DMS114 treated with DMSO at 0.1 percent for 48 hours (cell line): ENCODE results near the gene HRG.

Experiments used
- DNase-seq: peaks from one replicate; lab custom pipeline; 2025; ENCODE audit not compliant: unreplicated experiment; lab: John Stamatoyannopoulos, UW

HRG gene

DNA sequence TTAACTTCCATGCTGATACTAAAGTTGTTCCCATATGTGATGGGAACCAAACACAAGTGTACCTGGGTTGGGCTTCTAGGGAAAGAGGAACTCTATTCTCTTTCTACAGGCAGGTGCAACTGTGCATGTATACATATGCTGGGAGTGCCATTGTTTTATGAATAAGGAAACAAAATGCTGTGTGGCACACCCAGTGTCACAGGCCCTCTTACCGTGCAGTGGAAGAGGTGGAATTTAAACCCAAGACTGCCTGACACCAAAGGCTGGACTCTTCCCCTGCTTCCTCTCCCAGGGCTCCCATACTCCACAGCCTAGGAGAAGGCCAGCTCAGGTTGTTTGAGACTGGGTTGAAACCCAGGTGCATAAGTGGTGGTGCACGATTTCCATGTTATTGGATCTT, 27.6 kb upstream of the HRG start:
- DNase-seq: no peak

GRCh38 chr3:186639778-186640472, 25.9 kb upstream of the HRG start, which contains the start of gene FETUB:
Gene FETUB, plus strand, starts transcription at chr3:186640399. Its CDS starts 62 bp downstream, at chr3:186640461.
- no peak for DNase-seq

GRCh38 chr3:186640473-186640818, 25.4 kb upstream of the HRG start:
- no peak for DNase-seq

DNA sequence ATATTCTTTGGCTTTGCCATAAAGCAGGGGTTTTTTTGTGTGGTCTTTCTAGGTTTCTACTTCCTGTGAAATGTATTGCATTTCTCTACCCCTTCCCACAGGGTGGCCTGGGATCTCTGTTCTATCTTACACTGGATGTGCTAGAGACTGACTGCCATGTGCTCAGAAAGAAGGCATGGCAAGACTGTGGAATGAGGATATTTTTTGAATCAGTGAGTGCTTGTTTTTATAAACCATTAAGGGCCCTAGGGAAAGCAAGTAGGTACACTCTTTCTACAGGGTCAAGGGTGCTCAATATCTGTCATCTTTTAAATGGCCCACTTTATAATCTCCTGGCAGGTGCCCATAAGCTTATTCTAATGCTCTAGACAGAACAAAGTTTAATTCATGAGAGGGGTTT, 24.9 kb upstream of the HRG start:
- no peak for DNase-seq

DNA sequence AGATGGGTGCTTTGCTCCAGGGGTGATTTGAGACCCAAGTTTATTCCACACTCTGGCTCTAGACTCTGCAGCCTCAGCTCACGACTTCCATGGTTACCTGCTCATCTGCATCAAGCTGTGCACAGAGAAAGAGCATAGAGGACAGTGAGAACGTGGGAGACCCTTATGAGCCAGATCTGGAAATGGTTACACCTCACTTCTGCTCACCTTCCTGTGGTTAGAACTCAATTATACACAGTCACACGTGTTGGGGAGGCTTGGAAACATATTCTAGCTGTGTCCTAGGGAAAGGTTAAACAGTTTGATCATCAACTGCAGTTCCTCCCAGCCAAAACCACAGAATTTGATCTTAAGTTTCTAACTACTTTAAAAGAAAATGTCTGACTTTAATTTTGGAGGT, 23.8 kb upstream of the HRG start:
- no peak for DNase-seq

- DNase-seq: no peak
These were observed 22.3 kb upstream of the HRG start for GRCh38 chr3:186643493-186643892.

DNA sequence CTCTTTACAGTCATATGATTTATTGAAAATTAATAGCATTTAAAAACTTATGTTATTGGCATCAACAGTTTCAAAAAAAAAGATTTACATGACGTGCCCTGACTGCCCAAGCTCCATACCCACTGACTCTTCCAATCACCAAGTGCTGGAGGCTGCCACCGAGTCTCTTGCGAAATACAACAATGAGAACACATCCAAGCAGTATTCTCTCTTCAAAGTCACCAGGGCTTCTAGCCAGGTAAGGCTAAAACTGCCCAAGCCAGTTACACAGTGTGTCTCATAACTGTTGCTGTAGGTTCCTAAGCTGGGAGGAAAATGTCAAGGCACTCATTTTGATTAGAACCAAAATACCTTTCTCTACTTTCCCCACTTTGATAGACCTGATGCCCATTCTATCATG, 21.1 kb upstream of the HRG start:
- no peak for DNase-seq

- DNase-seq: no peak
These were observed 19.7 kb upstream of the HRG start for GRCh38 chr3:186646106-186646505.

DNA sequence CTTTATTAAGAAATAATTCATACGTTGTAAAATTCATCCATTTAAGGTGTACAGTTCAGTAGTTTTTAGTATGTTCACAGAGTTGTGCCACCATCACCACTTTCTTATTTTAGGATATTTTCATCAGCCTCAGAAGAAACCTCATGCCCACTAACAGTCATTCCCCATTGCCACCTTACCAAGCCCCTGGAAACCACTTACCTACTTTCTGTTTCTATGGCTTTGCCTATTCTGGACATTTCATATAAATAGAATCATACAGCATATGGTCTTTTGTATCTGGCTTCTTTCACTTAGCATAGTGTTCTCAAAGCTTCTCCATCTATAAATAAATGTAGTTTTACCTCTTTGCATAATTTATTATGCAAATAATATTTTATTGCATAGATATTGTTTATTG, 19.0 kb upstream of the HRG start:
- DNase-seq: no peak

GRCh38 chr3:186648851-186649250, 17.0 kb upstream of the HRG start:
- no peak for DNase-seq

DNA sequence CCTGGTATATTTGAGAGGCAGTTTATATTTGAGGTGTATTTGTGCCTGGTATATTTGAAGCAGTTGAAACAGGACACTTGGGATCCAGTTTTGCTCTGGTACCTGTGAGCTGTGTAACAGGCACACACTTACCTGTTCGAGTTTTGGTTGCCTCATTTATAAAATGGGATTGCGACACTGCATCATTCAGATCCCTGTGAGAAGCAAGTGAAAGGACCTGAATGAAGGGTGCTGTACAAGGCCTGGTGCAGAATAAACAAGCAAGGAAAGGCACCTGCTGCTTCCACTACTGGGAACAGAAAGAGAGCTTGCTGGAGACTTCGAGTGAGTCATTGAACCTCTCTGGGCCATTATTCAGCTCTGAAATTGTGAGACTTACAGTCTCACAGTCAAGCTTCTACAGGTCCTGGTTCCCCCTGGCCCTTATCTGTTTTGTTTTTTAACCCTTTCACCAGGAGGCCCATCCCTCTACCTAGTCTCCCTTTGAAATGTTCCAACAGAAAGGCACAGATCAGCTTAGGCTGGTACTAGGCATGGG, 14.1 kb upstream of the HRG start:
- DNase-seq: no peak

DNA sequence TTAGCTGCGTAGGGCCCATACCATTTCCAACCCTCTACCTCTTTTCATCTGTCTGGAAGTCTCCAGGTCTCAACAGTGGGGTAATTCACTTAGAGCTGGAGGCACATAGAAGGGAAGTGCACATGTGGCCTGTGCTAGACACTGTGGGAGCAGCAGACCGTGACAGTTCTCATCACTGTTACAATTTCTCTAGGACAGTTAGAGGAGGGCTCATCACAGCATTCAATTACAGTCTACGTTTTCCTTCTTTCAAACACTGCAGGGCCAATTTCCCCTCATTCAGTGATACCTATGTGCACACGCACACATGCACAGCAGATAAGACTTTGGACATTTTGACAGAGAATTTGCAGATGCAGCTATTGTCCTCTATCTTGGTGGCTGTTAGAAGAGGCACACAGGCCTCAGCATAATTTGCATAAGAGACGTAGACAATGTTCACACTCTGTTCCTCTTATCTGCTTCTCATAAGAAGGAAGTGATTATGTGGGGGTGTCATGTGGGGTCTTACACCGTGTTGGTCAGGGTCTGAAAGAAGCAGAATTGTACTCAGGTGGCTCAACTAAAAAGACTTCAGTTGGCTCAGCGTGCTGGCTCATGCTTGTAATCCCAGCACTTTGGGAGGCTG, 12.6 kb upstream of the HRG start:
- no peak for DNase-seq

- DNase-seq: peak; percentile 7
These were observed 11.8 kb upstream of the HRG start for GRCh38 chr3:186653984-186654383.

DNA sequence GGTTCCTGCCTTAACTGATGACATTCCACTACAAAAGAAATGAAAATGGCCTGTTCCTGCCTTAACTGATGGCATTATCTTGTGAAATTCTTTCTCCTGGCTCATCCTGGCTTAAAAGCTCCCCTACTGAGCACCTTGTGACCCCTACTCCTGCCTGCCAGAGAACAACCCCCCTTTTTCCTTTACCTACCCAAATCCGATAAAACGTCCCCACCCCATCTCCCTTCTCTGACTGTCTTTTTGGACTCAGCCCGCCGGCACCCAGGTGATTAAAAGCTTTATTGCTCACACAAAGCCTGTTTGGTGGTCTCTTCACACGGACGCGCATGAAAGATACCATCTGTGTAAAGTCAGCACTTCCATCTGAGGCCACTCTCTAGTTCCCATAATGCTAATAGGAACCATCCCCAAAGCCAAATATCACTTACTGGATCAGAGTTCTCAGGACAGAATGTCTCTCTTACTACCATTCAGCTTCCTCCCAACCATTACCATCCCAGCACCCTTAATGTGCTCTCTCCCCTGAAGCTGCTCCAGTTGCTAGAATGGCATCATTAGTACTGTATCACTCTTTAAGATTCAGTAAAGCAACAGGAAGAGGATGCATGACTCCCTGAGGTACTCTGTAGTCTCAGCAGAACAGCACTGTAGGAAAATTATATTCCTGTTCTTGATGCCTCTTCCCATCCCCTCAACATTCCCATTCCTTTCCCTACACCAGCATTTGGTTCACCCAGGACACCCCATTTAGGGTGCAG, 2.3 kb upstream of the HRG start:
- DNase-seq: no peak

DNA sequence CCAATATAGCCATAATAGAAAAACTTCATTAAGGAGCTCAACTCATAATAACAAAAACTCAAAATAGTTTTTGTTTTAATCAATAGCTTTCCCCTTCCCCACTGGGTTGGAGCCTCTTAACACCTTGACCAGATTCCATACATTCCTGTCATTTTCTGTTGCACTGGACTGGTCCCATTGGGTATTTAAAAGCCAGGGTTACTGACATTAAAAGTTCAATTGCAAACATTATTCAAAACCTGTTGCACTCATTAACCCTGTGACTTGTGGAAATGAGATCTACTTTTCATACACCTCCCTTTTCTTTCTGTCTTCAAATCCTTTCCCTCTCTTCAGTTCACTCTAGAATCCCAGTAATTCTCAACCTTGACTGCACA, 1.7 kb upstream of the HRG start:
- no peak for DNase-seq

DNA sequence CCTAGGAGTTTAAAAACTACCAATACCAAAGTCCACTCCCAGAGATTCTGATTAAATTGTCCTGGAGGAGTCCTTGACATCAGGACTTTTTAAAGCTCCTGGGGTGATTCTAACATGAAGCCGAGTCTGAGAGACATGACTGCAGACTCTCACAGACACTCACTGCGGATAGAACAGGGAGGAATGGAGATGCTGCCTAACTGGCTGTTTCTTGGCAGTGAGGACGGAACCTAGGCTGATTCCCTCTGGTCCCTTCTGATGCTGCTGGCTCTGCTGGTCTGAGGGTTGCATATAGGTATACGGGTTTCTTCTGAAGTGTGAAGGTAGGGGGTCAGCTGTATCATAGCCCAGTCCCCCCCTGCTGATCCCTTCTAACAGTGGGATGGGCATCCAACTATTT, 1.3 kb upstream of the HRG start:
- no peak for DNase-seq

DNA sequence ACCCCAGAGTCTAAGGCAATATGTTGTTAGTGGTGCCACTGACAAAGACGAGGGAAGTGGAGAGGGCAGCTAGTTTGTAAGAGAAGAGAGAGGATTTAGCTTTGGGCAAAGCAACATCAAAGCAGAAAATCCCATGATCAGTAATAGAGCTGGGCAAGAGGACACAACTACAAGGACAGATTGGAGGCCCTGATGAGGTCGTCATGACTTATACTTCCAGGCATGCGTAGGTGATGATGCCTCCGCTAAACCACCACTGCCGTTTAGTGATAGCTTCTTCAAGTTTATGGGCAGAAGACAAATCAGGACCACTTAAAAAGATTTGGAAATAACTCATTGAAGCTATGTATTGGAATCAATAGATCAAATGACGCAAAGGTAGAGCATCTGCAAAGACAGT, 2.6 kb downstream of the HRG start:
- DNase-seq: no peak

- no peak for DNase-seq
These were observed 3.7 kb downstream of the HRG start for GRCh38 chr3:186669378-186670084.

DNA sequence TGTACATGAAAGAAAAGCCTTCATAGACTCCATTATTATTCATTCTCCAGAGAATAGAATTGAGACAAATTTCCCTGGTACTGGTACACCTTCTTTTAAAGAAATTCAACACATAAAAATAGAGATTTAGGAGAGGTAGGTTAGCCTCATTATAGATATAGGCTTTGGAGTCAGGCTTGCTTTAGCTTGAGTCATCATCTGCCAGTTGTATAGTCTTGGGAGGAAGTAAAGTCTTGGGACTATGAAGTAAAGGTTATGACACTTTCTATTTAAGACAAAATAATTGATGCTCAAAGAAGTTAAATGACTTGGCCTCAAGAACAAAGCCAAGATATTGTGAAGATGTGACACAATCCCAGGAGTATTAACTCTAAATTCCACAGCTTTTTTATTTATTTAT, 4.3 kb downstream of the HRG start:
- DNase-seq: no peak

- DNase-seq: no peak
These were observed 5.2 kb downstream of the HRG start for GRCh38 chr3:186671051-186671450.

- DNase-seq: no peak
These were observed 12.8 kb downstream of the HRG start for GRCh38 chr3:186678604-186679003.

DNA sequence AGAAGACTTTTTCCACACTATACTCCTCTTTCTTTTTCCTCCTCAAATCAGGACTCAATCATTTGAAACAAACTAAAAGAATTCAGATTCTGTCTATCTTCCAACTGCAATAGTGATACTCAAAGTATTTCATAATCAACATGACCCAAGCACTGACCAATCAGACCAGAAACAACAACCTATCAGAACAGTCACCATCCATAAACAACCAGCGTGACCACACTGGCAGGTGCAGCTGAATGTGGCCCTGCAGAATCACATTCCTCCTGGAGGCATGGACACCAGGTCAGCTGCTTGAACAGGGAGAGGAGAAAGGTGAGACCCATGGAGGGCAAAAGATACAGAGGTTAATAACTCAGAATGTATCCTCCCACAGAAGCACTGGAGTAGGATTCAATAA, 13.3 kb downstream of the HRG start:
- DNase-seq: no peak
